Sigmoid colon (tissue), 7 donors: Measurements from ENCODE around the gene LURAP1L. TPM values are rescaled to one million over a fixed set of nuclear protein-coding genes. Genes with fewer than 3 reads are reported as not detected.

Source experiments
- DNase-seq: peaks from one replicate; pipeline ENCODE4 v3.0.0-alpha.2; 2019
- H3K27ac ChIP-seq, 4 donors: fragments of 200-600 bp; sonication (generic); one replicate each; pipeline ENCODE4 v1.5.1; 2016 to 2019; ENCODE audit warnings: mild to moderate bottlenecking in 1 of 4
- H3K27me3 ChIP-seq, 3 donors: fragments of 200-600 bp; sonication (generic); one replicate each; pipeline ENCODE4 v1.5.1; 2019; ENCODE audit warnings: mild to moderate bottlenecking in 1 of 3
- H3K36me3 ChIP-seq, 4 donors: fragments of 200-600 bp; sonication (generic); one replicate each; pipeline ENCODE4 v1.5.1; 2016 to 2019
- H3K4me1 ChIP-seq, 4 donors: fragments of 200-600 bp; sonication (generic); one replicate each; pipeline ENCODE4 v1.5.1; 2017 to 2019
- H3K4me3 ChIP-seq, 4 donors: fragments of 200-600 bp; sonication (generic); one replicate each; pipeline ENCODE4 v1.5.1; 2017 to 2019; ENCODE audit warnings: mild to moderate bottlenecking in 2 of 4, moderate library complexity in 1 of 4
- H3K9me3 ChIP-seq, 4 donors: fragments of 200-600 bp in 3 of 4; sonication (generic) in 3 of 4; one replicate each; pipeline versions ENCODE4 v1.5.1 to v1.6.1; 2013 to 2019
- CTCF ChIP-seq, 4 experiments: fragments of 450-650 bp in 3 of 4; fragments of 200-600 bp in 1 of 4; IDR thresholded peaks; one replicate each; pipeline ENCODE4 v1.5.1; 2016 to 2019; ENCODE audit warnings: antibody characterized with exemption in 4 of 4, mild to moderate bottlenecking in 3 of 4, moderate library complexity in 2 of 4
- EP300 ChIP-seq, 4 donors: sonication (generic); formaldehyde crosslinking; IDR thresholded peaks; one replicate each; pipeline ENCODE4 v1.6.1; 2017; ENCODE audit warnings: antibody characterized with exemption in 4 of 4
- POLR2A ChIP-seq, 2 donors: fragments of 450-650 bp; IDR thresholded peaks; one replicate each; pipeline ENCODE4 v1.6.1; 2016; ENCODE audit warnings: antibody characterized with exemption in 2 of 2, mild to moderate bottlenecking in 2 of 2, moderate library complexity in 2 of 2
- POLR2AphosphoS5 ChIP-seq, 4 donors: sonication (generic); formaldehyde crosslinking; IDR thresholded peaks; one replicate each; pipeline ENCODE4 v1.6.1; 2017; ENCODE audit warnings: antibody characterized with exemption in 4 of 4
- WGBS, 2 donors: extraction: QIAGEN DNeasy Blood & Tissue Kit; methylation state at CpG; one replicate each; pipeline ENCODE4 v1.1.7; 2013; 5-methylcytosine and 5-hydroxymethylcytosine counted together
- intact Hi-C: fragments of 100-400 bp; cut with DNase I; formaldehyde crosslinking; loops from one replicate; pipeline ENCODE4 v1.15.1; 2023
- polyA plus RNA-seq, 3 donors: library from polyadenylated mRNA; stranded (reverse); fragments of 200-250 nt; gene quantifications; one replicate each; pipeline ENCODE4 v1.2.3, GENCODE V29; 2013
- total RNA-seq, 4 donors: library from RNA; depleted of rRNA; stranded (reverse); fragments of >200 nt; gene quantifications; one replicate each; pipeline ENCODE4 v1.1.0, GENCODE V29; 2016
- donor health status: healthy with polysubstance abuse.
- donor health status: Bipolar disorder and iron deficiency.
- donor health status: healthy.

The LURAP1L gene
- total and polyA plus RNA-seq, 7 donors, result 16.2 to 38.4 (median 23.2) TPM

GRCh38 chr9:12785941-12786340 is 11.1 kb downstream of the LURAP1L start:
- DNase-seq, result no peak
- H3K9me3 ChIP-seq, result no peaks in the 10 kb centered on the region
- no peak overlapping the region for H3K4me3 ChIP-seq
- H3K27me3 ChIP-seq, result no peaks in the 10 kb centered on the region
- intact Hi-C loops, result no loop called here
- no peaks in the 10 kb centered on the region for H3K36me3 ChIP-seq
- TF ChIP-seq CTCF (IDR thresholded peaks at IDR 0.05) (no peak), POLR2A (IDR thresholded peaks at IDR 0.05) (no peak), POLR2AphosphoS5 (IDR thresholded peaks at IDR 0.05) (no peak), EP300 (IDR thresholded peaks at IDR 0.05) (no peak)
- H3K27ac ChIP-seq, result peak overlapping the region in 3 of 4 donors; percentile 83 to 95 (median 93)
- peaks cover 0 to 82% (median 58%) of the 10 kb centered on the region in 4 donors for H3K4me1 ChIP-seq

GRCh38 chr9:12790001-12790400 is 15.2 kb downstream of the LURAP1L start:
- TF ChIP-seq POLR2A (IDR thresholded peaks at IDR 0.05) (no peak), EP300 (IDR thresholded peaks at IDR 0.05) (no peak), CTCF (IDR thresholded peaks at IDR 0.05) (no peak), POLR2AphosphoS5 (IDR thresholded peaks at IDR 0.05) (no peak)
- Histone ChIP-seq H3K4me1 (peaks cover 0 to 98% (median 70%) of the 10 kb centered on the region in 4 donors), H3K36me3 (no peaks in the 10 kb centered on the region), H3K27ac (peak overlapping the region in 3 of 4 donors; percentile 29 to 95 (median 93)), H3K27me3 (no peaks in the 10 kb centered on the region), H3K4me3 (no peak overlapping the region), H3K9me3 (no peaks in the 10 kb centered on the region)
- no peak for DNase-seq
- intact Hi-C loops, result no loop called here

- Histone ChIP-seq H3K36me3 (no peaks in the 10 kb centered on the region), H3K9me3 (no peaks in the 10 kb centered on the region), H3K4me3 (no peak overlapping the region), H3K4me1 (peaks cover 0 to 98% (median 68%) of the 10 kb centered on the region in 4 donors), H3K27me3 (no peaks in the 10 kb centered on the region), H3K27ac (peak overlapping the region in 3 of 4 donors; percentile 29 to 95 (median 93))
- intact Hi-C loops, result no loop called here
- TF ChIP-seq POLR2A (IDR thresholded peaks at IDR 0.05) (no peak), CTCF (IDR thresholded peaks at IDR 0.05) (no peak), EP300 (IDR thresholded peaks at IDR 0.05) (no peak), POLR2AphosphoS5 (IDR thresholded peaks at IDR 0.05) (no peak)
- DNase-seq, result no peak
- WGBS, 2 donors, result 76 to 80% methylated on average over 3 of the region's 3 CpGs
These were observed 16.1 kb downstream of the LURAP1L start for GRCh38 chr9:12790883-12791282.

- Histone ChIP-seq H3K9me3 (no peaks in the 10 kb centered on the region), H3K36me3 (no peaks in the 10 kb centered on the region), H3K27ac (peak overlapping the region; percentile 7 to 93 (median 32)), H3K4me1 (peaks cover 0 to 100% (median 75%) of the 10 kb centered on the region in 4 donors), H3K4me3 (no peak overlapping the region), H3K27me3 (no peaks in the 10 kb centered on the region)
- intact Hi-C loops, result no loop called here
- no peak for DNase-seq
- 70 to 78% methylated on average over 2 of the region's 2 CpGs for WGBS, 2 donors
- TF ChIP-seq POLR2A (IDR thresholded peaks at IDR 0.05), result no peak
- TF ChIP-seq POLR2AphosphoS5 (IDR thresholded peaks at IDR 0.05), result peak in 1 of 4 donors; percentile 22
- TF ChIP-seq CTCF (IDR thresholded peaks at IDR 0.05), result no peak
- TF ChIP-seq EP300 (IDR thresholded peaks at IDR 0.05), result no peak
These were observed 19.4 kb downstream of the LURAP1L start for GRCh38 chr9:12794101-12794799.
